HG03460 (cell line): Measurements from ENCODE around the gene ZNF726.
"Not testable (repeated sequence)": the region's sequence is repeated elsewhere in the genome, so short reads cannot be mapped to it uniquely, and the experiment has no call there.

Experiments
- ATAC-seq: cut with Tn5 transposase; IDR thresholded peaks from one replicate; pipeline ENCODE4 v1.9.1; 2021; ENCODE audit not compliant: unreplicated experiment

ZNF726 gene

GRCh38 chr19:23914402-23915286 is at the start of gene ZNF726:
Gene ZNF726, plus strand, starts transcription at chr19:23914886. Its CDS starts 109 bp downstream, at chr19:23914995.
- peak; percentile 98 for ATAC-seq

- ATAC-seq, result no peak
Observed at GRCh38 chr19:23867895-23868294, 46.8 kb upstream of the ZNF726 start.

GRCh38 chr19:23868630-23869029 is 46.1 kb upstream of the ZNF726 start:
- no peak for ATAC-seq

GRCh38 chr19:23872282-23872919 is 42.3 kb upstream of the ZNF726 start:
- no peak for ATAC-seq

- ATAC-seq, result no peak
Observed at GRCh38 chr19:23876261-23876660, 38.4 kb upstream of the ZNF726 start.

- not testable (repeated sequence) for ATAC-seq
Observed at GRCh38 chr19:23876756-23877155, 37.9 kb upstream of the ZNF726 start.

- ATAC-seq, result no peak
Observed at GRCh38 chr19:23882493-23882892, 32.2 kb upstream of the ZNF726 start.

GRCh38 chr19:23884363-23884762 is 30.3 kb upstream of the ZNF726 start:
- no peak for ATAC-seq

- ATAC-seq, result no peak
Observed at GRCh38 chr19:23887642-23888041, 27.0 kb upstream of the ZNF726 start.

GRCh38 chr19:23896096-23896495 is 18.6 kb upstream of the ZNF726 start:
- ATAC-seq, result not testable (repeated sequence)

- ATAC-seq, result no peak
Observed at GRCh38 chr19:23896912-23897311, 17.8 kb upstream of the ZNF726 start.

- no peak for ATAC-seq
Observed at GRCh38 chr19:23901360-23901759, 13.3 kb upstream of the ZNF726 start.

- ATAC-seq, result no peak
Observed at GRCh38 chr19:23904406-23904805, 10.3 kb upstream of the ZNF726 start.

- ATAC-seq, result no peak
Observed at GRCh38 chr19:23905771-23906170, 8.9 kb upstream of the ZNF726 start.

GRCh38 chr19:23906835-23907234 is 7.9 kb upstream of the ZNF726 start:
- ATAC-seq, result no peak

GRCh38 chr19:23908165-23908564 is 6.5 kb upstream of the ZNF726 start:
- no peak for ATAC-seq

- ATAC-seq, result no peak
Observed at GRCh38 chr19:23909222-23909621, 5.5 kb upstream of the ZNF726 start.

GRCh38 chr19:23913931-23914330 is 755 bp upstream of the ZNF726 start:
- ATAC-seq, result no peak

GRCh38 chr19:23916991-23917390 is 2.3 kb downstream of the ZNF726 start:
- ATAC-seq, result no peak

GRCh38 chr19:23917856-23918255 is 3.2 kb downstream of the ZNF726 start:
- no peak for ATAC-seq

- ATAC-seq, result no peak
Observed at GRCh38 chr19:23925285-23925684, 10.6 kb downstream of the ZNF726 start.

GRCh38 chr19:23932878-23933277 is 18.2 kb downstream of the ZNF726 start:
- ATAC-seq, result no peak
